ENCODE measurements around the gene TMEM132E.

GRCh38 chr17:34566201-34566600 is 13.2 kb upstream of the TMEM132E start:
- TF ChIP-seq TAF1 (IDR thresholded peaks at IDR 0.05; ENCODE audit: borderline replicate concordance, low read depth, low read length) (no peak), YY1 (IDR thresholded peaks at IDR 0.05; ENCODE audit: low read depth, low read length) (no peak)

All from GM12878 (cell line).